ENCODE data around the gene TMEM52.

Gene TMEM52

DNA sequence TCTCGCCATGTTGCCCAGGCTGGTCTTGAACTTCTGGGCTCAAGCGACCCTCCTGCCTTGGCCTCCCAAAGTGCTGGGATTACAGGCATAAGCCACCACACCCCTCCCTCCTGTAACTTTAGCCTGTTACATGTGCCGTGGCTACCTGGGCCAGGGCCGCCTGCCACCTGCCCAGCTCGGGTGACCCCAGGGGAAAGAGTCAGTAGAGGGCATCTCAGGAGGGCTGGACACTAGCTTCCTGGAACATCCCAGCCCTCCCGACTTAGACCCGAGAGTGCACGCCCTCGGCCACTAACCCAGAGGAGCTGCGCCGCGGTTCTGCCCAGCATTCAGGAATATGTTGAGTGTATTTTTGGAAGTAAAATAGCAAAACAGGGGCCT is 40.4 kb upstream of the TMEM52 start:
- TF ChIP-seq GLIS3 (CRISPR knock-in tag; IDR thresholded peaks at IDR 0.05), result no peak
- no peak for TF ChIP-seq ZNF70 (CRISPR knock-in tag; IDR thresholded peaks at IDR 0.05)
- TF ChIP-seq, protein P1, sequence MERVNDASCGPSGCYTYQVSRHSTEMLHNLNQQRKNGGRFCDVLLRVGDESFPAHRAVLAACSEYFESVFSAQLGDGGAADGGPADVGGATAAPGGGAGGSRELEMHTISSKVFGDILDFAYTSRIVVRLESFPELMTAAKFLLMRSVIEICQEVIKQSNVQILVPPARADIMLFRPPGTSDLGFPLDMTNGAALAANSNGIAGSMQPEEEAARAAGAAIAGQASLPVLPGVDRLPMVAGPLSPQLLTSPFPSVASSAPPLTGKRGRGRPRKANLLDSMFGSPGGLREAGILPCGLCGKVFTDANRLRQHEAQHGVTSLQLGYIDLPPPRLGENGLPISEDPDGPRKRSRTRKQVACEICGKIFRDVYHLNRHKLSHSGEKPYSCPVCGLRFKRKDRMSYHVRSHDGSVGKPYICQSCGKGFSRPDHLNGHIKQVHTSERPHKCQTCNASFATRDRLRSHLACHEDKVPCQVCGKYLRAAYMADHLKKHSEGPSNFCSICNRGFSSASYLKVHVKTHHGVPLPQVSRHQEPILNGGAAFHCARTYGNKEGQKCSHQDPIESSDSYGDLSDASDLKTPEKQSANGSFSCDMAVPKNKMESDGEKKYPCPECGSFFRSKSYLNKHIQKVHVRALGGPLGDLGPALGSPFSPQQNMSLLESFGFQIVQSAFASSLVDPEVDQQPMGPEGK (CRISPR knock-in tag; IDR thresholded peaks at IDR 0.05; ENCODE audit: borderline replicate concordance), result no peak
- TF ChIP-seq, protein P2, sequence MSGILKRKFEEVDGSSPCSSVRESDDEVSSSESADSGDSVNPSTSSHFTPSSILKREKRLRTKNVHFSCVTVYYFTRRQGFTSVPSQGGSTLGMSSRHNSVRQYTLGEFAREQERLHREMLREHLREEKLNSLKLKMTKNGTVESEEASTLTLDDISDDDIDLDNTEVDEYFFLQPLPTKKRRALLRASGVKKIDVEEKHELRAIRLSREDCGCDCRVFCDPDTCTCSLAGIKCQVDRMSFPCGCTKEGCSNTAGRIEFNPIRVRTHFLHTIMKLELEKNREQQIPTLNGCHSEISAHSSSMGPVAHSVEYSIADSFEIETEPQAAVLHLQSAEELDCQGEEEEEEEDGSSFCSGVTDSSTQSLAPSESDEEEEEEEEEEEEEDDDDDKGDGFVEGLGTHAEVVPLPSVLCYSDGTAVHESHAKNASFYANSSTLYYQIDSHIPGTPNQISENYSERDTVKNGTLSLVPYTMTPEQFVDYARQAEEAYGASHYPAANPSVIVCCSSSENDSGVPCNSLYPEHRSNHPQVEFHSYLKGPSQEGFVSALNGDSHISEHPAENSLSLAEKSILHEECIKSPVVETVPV (CRISPR knock-in tag; IDR thresholded peaks at IDR 0.05), result no peak

DNA sequence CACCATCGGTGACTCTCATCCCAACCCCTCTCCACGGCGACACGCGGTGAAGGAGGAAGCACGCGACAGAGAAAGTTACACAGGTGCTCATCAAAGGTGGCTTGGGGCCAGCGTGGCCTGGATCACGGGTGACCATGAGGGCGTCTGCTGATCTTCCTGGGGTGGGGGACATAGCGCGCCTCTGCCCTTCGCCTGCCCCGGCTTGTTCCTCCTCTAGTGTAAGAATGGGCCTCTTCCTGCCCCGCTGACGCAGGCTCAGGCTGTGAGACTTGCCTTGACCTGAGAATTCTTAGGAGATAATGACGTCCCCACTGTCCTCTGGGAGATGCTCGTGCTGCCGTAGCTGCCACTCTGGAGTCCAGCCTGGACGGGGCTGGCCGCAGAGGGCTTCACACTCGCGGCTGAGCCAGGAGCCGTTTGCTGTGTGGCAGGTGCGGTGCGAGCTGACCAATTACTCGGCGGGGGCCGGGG is 39.0 kb upstream of the TMEM52 start:
- TF ChIP-seq OSR1 (CRISPR knock-in tag; IDR thresholded peaks at IDR 0.05), result no peak
- TF ChIP-seq ARNTL (CRISPR knock-in tag; IDR thresholded peaks at IDR 0.05; ENCODE audit: borderline replicate concordance, low read depth), result no peak
- TF ChIP-seq, protein P3, sequence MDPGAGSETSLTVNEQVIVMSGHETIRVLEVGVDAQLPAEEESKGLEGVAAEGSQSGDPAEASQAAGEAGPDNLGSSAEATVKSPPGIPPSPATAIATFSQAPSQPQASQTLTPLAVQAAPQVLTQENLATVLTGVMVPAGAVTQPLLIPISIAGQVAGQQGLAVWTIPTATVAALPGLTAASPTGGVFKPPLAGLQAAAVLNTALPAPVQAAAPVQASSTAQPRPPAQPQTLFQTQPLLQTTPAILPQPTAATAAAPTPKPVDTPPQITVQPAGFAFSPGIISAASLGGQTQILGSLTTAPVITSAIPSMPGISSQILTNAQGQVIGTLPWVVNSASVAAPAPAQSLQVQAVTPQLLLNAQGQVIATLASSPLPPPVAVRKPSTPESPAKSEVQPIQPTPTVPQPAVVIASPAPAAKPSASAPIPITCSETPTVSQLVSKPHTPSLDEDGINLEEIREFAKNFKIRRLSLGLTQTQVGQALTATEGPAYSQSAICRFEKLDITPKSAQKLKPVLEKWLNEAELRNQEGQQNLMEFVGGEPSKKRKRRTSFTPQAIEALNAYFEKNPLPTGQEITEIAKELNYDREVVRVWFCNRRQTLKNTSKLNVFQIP (CRISPR knock-in tag; IDR thresholded peaks at IDR 0.05; ENCODE audit: borderline replicate concordance, low read depth), result no peak
- TF ChIP-seq, protein P4, sequence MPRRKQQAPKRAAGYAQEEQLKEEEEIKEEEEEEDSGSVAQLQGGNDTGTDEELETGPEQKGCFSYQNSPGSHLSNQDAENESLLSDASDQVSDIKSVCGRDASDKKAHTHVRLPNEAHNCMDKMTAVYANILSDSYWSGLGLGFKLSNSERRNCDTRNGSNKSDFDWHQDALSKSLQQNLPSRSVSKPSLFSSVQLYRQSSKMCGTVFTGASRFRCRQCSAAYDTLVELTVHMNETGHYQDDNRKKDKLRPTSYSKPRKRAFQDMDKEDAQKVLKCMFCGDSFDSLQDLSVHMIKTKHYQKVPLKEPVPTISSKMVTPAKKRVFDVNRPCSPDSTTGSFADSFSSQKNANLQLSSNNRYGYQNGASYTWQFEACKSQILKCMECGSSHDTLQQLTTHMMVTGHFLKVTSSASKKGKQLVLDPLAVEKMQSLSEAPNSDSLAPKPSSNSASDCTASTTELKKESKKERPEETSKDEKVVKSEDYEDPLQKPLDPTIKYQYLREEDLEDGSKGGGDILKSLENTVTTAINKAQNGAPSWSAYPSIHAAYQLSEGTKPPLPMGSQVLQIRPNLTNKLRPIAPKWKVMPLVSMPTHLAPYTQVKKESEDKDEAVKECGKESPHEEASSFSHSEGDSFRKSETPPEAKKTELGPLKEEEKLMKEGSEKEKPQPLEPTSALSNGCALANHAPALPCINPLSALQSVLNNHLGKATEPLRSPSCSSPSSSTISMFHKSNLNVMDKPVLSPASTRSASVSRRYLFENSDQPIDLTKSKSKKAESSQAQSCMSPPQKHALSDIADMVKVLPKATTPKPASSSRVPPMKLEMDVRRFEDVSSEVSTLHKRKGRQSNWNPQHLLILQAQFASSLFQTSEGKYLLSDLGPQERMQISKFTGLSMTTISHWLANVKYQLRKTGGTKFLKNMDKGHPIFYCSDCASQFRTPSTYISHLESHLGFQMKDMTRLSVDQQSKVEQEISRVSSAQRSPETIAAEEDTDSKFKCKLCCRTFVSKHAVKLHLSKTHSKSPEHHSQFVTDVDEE (CRISPR knock-in tag; IDR thresholded peaks at IDR 0.05), result no peak
- no peak for TF ChIP-seq RARB (CRISPR knock-in tag; IDR thresholded peaks at IDR 0.05)
- TF ChIP-seq TCF4 (CRISPR knock-in tag; IDR thresholded peaks at IDR 0.05; ENCODE audit: borderline replicate concordance), result no peak
- TF ChIP-seq, protein P2 (CRISPR knock-in tag; IDR thresholded peaks at IDR 0.05), result no peak
- no peak for TF ChIP-seq ZNF8 (CRISPR knock-in tag; IDR thresholded peaks at IDR 0.05)
- TF ChIP-seq ZNF70 (CRISPR knock-in tag; IDR thresholded peaks at IDR 0.05), result no peak
- TF ChIP-seq ZNF565 (CRISPR knock-in tag; conservative IDR thresholded peaks at IDR 0.05; ENCODE audit: low read depth), result no peak
- no peak for TF ChIP-seq ZFP3 (CRISPR knock-in tag; IDR thresholded peaks at IDR 0.05)
- no peak for TF ChIP-seq CSDC2 (CRISPR knock-in tag; IDR thresholded peaks at IDR 0.05)
- TF ChIP-seq TOX (CRISPR knock-in tag; IDR thresholded peaks at IDR 0.05; ENCODE audit: borderline replicate concordance), result no peak
- TF ChIP-seq ZC3H10 (CRISPR knock-in tag; IDR thresholded peaks at IDR 0.05), result no peak
- TF ChIP-seq ESRRG (CRISPR knock-in tag; IDR thresholded peaks at IDR 0.05), result no peak
- no peak for ATAC-seq

More for the DNA sequence above, 40.4 kb upstream of the TMEM52 start:
- ATAC-seq, result no peak

DNA sequence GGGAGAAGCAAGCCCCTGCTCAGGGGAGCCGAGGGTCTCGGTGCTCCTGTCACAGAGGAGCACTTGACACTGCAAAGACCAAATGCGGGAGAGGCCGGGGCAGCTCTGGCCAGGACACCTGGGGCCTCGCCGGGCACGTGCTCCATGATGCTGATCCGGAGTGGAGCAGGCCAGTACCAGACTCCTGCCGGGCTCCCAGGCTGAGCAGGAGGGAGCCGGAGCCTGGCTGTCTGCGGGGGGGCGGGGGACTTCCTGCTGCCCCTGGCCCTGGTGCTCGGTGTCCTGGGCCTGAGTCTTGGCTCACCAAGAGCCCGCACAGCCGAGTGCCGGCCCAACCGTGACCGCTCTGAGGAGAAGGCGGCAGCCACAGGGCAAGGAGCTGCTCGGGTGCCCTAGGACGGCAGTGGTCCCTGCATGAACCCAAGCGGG is 38.5 kb upstream of the TMEM52 start:
- ATAC-seq, result no peak
- no peak for TF ChIP-seq CSDC2 (CRISPR knock-in tag; IDR thresholded peaks at IDR 0.05)
- no peak for TF ChIP-seq TCF4 (CRISPR knock-in tag; IDR thresholded peaks at IDR 0.05; ENCODE audit: borderline replicate concordance)
- TF ChIP-seq ZNF70 (CRISPR knock-in tag; IDR thresholded peaks at IDR 0.05), result no peak
- no peak for TF ChIP-seq ISL1 (CRISPR knock-in tag; IDR thresholded peaks at IDR 0.05)
- TF ChIP-seq PPARA (CRISPR knock-in tag; IDR thresholded peaks at IDR 0.05; ENCODE audit: borderline replicate concordance), result no peak
- no peak for TF ChIP-seq ZFP30 (CRISPR knock-in tag; IDR thresholded peaks at IDR 0.05)
- TF ChIP-seq, protein P3 (CRISPR knock-in tag; IDR thresholded peaks at IDR 0.05; ENCODE audit: borderline replicate concordance, low read depth), result no peak
- TF ChIP-seq, protein P4 (CRISPR knock-in tag; IDR thresholded peaks at IDR 0.05), result no peak
- TF ChIP-seq ZC3H10 (CRISPR knock-in tag; IDR thresholded peaks at IDR 0.05), result no peak
- TF ChIP-seq ESRRG (CRISPR knock-in tag; IDR thresholded peaks at IDR 0.05), result no peak
- TF ChIP-seq ZFP3 (CRISPR knock-in tag; IDR thresholded peaks at IDR 0.05), result no peak
- TF ChIP-seq RARB (CRISPR knock-in tag; IDR thresholded peaks at IDR 0.05), result no peak
- no peak for TF ChIP-seq ZNF565 (CRISPR knock-in tag; conservative IDR thresholded peaks at IDR 0.05; ENCODE audit: low read depth)
- no peak for TF ChIP-seq SNAI2 (CRISPR knock-in tag; IDR thresholded peaks at IDR 0.05)
- no peak for TF ChIP-seq ARNTL (CRISPR knock-in tag; IDR thresholded peaks at IDR 0.05; ENCODE audit: borderline replicate concordance, low read depth)

Data from SK-N-SH treated with all-trans-retinoic acid at 6 μM for 48 hours (cell line).